A204.1 (cell line): Measurements from ENCODE around the gene AURKAIP1.

Experiments used
- FAIRE-seq: peaks from 2 replicates; lab custom pipeline; 2012; peaks lifted over from hg19 to GRCh38; lab: Jason Lieb, UNC

The AURKAIP1 gene

GRCh38 chr1:1331068-1331965 is 43.7 kb downstream of the AURKAIP1 start, which contains the start of gene TAS1R3:
TSS of gene TAS1R3 (plus strand) at chr1:1331280. CDS start at chr1:1331346, 66 bp downstream.
- FAIRE-seq, result no peak

GRCh38 chr1:1330366-1331067 is 44.5 kb downstream of the AURKAIP1 start:
- no peak for FAIRE-seq

- no peak for FAIRE-seq
These were observed 45.5 kb downstream of the AURKAIP1 start for GRCh38 chr1:1329304-1330210.

GRCh38 chr1:1328254-1328653 is 46.8 kb downstream of the AURKAIP1 start:
- no peak for FAIRE-seq

- no peak for FAIRE-seq
These were observed 47.7 kb downstream of the AURKAIP1 start for GRCh38 chr1:1327291-1327690.

- no peak for FAIRE-seq
These were observed 48.9 kb downstream of the AURKAIP1 start for GRCh38 chr1:1326075-1326605.

GRCh38 chr1:1325288-1326074 is 49.5 kb downstream of the AURKAIP1 start:
- FAIRE-seq, result no peak

GRCh38 chr1:1324524-1325287 is 50.3 kb downstream of the AURKAIP1 start, which contains the start of the genes CPTP and INTS11:
TSS of gene CPTP (plus strand) at chr1:1324802. CDS start at chr1:1326911, 2,109 bp downstream.
TSS of gene INTS11 (minus strand) at chr1:1324660. CDS start at chr1:1324608, 52 bp downstream.
- no peak for FAIRE-seq

GRCh38 chr1:1324084-1324523 is 50.9 kb downstream of the AURKAIP1 start:
- FAIRE-seq, result no peak
